ENCODE data around the gene KLRC3. TPM values are rescaled to one million over a fixed set of nuclear protein-coding genes. Genes with fewer than 3 reads are reported as not detected.

Gene KLRC3
- total and polyA plus RNA-seq, 10 of the 15 experiments (the other 5 are each of a cell fraction or from before 2014, with no cell fraction given) = 0.09 to 0.22 (median 0.09) TPM; not detected in 7

- TF ChIP-seq ZBTB33 (IDR thresholded peaks at IDR 0.05) = no peak
- TF ChIP-seq EED (IDR thresholded peaks at IDR 0.05; ENCODE audit: low read depth) = no peak
- TF ChIP-seq ZNF207 (IDR thresholded peaks at IDR 0.05; ENCODE audit: borderline replicate concordance) = no peak
- no peak for TF ChIP-seq MXI1 (IDR thresholded peaks at IDR 0.05; ENCODE audit: low read depth, low read length)
- TF ChIP-seq NR2F1 (conservative IDR thresholded peaks at IDR 0.05) = no peak
- TF ChIP-seq CHD2 (IDR thresholded peaks at IDR 0.05; ENCODE audit: borderline replicate concordance, low read depth, low read length) = no peak
- no peak for TF ChIP-seq ZNF622 (IDR thresholded peaks at IDR 0.05)
Observed at GRCh38 chr12:10456856-10457255, 36.5 kb upstream of the KLRC3 start (continued).

GRCh38 chr12:10455766-10456165 is 35.4 kb upstream of the KLRC3 start:
- Histone ChIP-seq H3K27me3 (replicated peaks in 1 of 2; ENCODE audit: control insufficient read depth in 2 of 2, insufficient read depth in 2 of 2, low read length in 1 of 2) (no peaks in the 10 kb centered on the region), H2AFZ (ENCODE audit: control insufficient read depth, low read depth, low read length) (no peak overlapping the region), H3K4me1 (ENCODE audit: control insufficient read depth, insufficient read depth, low read length) (no peaks in the 10 kb centered on the region), H3K79me2 (ENCODE audit: control insufficient read depth, insufficient read depth, low read length) (no peaks in the 10 kb centered on the region), H3K9ac (ENCODE audit: control insufficient read depth, insufficient read depth, low read length) (no peak overlapping the region), H3K27ac (ENCODE audit: control insufficient read depth, insufficient read depth) (no peak overlapping the region), H3K4me3 (no peak overlapping the region), H3K36me3 (ENCODE audit: control insufficient read depth in 2 of 2, insufficient read depth in 2 of 2, low read length in 1 of 2) (no peaks in the 10 kb centered on the region), H4K20me1 (ENCODE audit: control insufficient read depth, insufficient read depth) (no peaks in the 10 kb centered on the region), H3K4me2 (ENCODE audit: control insufficient read depth, insufficient read depth) (no peak overlapping the region), H3K9me3 (replicated peaks; ENCODE audit: control insufficient read depth, insufficient read depth, low read length) (peaks cover 15% of the 10 kb centered on the region)
- ChIA-PET SMC1A (ENCODE audit: uncharacterized antibody, unreplicated experiment) (interaction anchor here (0.6 to 1.4 kb wide), 4 partner anchors 10 to 158 kb away, joined by 3 to 5 read pairs (median 3); no protein-coding TSS in a partner anchor), CTCF (interaction anchor here (0.9 kb wide), 1 partner anchor 24 kb away, joined by 3 read pairs; no protein-coding TSS in a partner anchor), RAD21 (ENCODE audit: unreplicated experiment) (no interaction called here), POLR2A (no interaction called here)
- in situ Hi-C loops (cut with MboI) = no loop called here
- WGBS (ENCODE audit: insufficient coverage, insufficient replicate concordance, low lambda C conversion rate, missing lambda C conversion rate) = 0% methylated on average over 1 of the region's 1 CpG
- DNase-seq (ENCODE audit: low read depth, low spot score) (no peak), FAIRE-seq (no peak), ATAC-seq (no peak)
- no TSS peak for BruUV-seq (replicated peaks)
- intact Hi-C loops (cut with micrococcal nuclease; ENCODE audit: unreplicated experiment) = no loop called here
- no peak for TF ChIP-seq RELA (IDR thresholded peaks at IDR 0.05; ENCODE audit: borderline replicate concordance, partially characterized antibody)
- no peak for TF ChIP-seq EGR1 (IDR thresholded peaks at IDR 0.05; ENCODE audit: borderline replicate concordance in 1 of 2, low read depth in 2 of 2, low read length in 2 of 2)
- TF ChIP-seq MEF2B (IDR thresholded peaks at IDR 0.05; ENCODE audit: partially characterized antibody, poor library complexity, severe bottlenecking) = no peak
- TF ChIP-seq ZBTB4 (CRISPR knock-in tag; IDR thresholded peaks at IDR 0.05) = no peak
- no peak for TF ChIP-seq HDGF (IDR thresholded peaks at IDR 0.05)
- no peak for TF ChIP-seq NKRF (conservative IDR thresholded peaks at IDR 0.05)
- TF ChIP-seq RUNX3 (IDR thresholded peaks at IDR 0.05; ENCODE audit: low read length) = no peak
- no peak for TF ChIP-seq SRF (IDR thresholded peaks at IDR 0.05; ENCODE audit: low read depth in 2 of 2, low read length in 2 of 2)
- no peak for TF ChIP-seq CHD4 (IDR thresholded peaks at IDR 0.05)
- TF ChIP-seq CREM (IDR thresholded peaks at IDR 0.05; ENCODE audit: low read depth) = no peak
- no peak for TF ChIP-seq POLR2AphosphoS5 (IDR thresholded peaks at IDR 0.05; ENCODE audit: low read length)
- no peak for TF ChIP-seq HDAC6 (IDR thresholded peaks at IDR 0.05; ENCODE audit: unreplicated experiment)
